Measurements from ENCODE around the gene MRGPRX2. TPM values are rescaled to one million over a fixed set of nuclear protein-coding genes. Genes with fewer than 3 reads are reported as not detected.

Gene MRGPRX2
- polyA plus RNA-seq, 1 of the 3 experiments (the other 2 are of a cell fraction): not detected

DNA sequence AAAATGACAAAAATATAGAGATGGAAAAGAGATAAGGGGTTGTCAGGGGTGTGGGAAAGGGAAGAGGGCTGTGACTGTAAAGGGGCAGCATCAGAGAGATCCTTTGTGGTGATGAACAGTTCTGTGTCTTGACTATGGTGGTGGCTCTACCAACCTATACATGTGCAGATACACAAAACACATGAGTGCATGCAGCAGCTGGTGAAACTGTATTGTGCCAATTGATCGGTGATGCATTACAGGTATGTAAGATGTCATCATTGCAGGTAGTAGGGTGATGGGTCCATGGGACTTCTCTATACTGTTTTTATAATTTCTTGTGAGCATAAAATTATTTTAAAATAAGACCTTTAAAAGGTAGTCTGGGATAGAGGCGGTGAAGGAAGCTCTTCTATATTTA, 32.3 kb upstream of the MRGPRX2 start:
- Histone ChIP-seq H3K4me3 (ENCODE audit: low read depth in 2 of 2, low read length in 1 of 2) (no peak overlapping the region), H4K20me1 (ENCODE audit: insufficient read depth) (no peaks in the 10 kb centered on the region), H3K4me2 (no peak overlapping the region), H3K9me3 (no peaks in the 10 kb centered on the region), H3K79me2 (ENCODE audit: insufficient read depth) (no peaks in the 10 kb centered on the region), H3K9ac (no peak overlapping the region), H3K36me3 (replicated peaks in 1 of 2; ENCODE audit: control insufficient read depth in 1 of 2, insufficient read depth in 2 of 2, low read length in 1 of 2) (no peaks in the 10 kb centered on the region), H2AFZ (ENCODE audit: low read depth) (no peak overlapping the region), H3F3A (replicated peaks; ENCODE audit: insufficient read depth) (no peaks in the 10 kb centered on the region), H3K27ac (ENCODE audit: low read depth in 2 of 2, low read length in 1 of 2) (no peak overlapping the region), H3K9me2 (no peaks in the 10 kb centered on the region), H3K27me3 (ENCODE audit: insufficient read depth) (peaks cover 6% of the 10 kb centered on the region; the same call in 1 of the 2 replicates), H3K4me1 (ENCODE audit: control insufficient read depth in 1 of 2, insufficient read depth in 2 of 2, low read depth in 1 of 2, low read length in 1 of 2) (no peaks in the 10 kb centered on the region)
- 94% methylated on average over 2 of the region's 2 CpGs for WGBS (ENCODE audit: low lambda C conversion rate)
- ChIA-PET POLR2A (no interaction called here), CTCF (interaction anchor here (1.0 to 1.5 kb wide), 3 partner anchors 15 to 22 kb away, joined by 3 to 5 read pairs (median 3); no protein-coding TSS in a partner anchor)
- no peak for DNase-seq
- TF ChIP-seq RCOR1 (IDR thresholded peaks at IDR 0.05; ENCODE audit: low read length): no peak
- no peak for TF ChIP-seq NFIC (IDR thresholded peaks at IDR 0.05; ENCODE audit: borderline replicate concordance)
- TF ChIP-seq, protein P1, sequence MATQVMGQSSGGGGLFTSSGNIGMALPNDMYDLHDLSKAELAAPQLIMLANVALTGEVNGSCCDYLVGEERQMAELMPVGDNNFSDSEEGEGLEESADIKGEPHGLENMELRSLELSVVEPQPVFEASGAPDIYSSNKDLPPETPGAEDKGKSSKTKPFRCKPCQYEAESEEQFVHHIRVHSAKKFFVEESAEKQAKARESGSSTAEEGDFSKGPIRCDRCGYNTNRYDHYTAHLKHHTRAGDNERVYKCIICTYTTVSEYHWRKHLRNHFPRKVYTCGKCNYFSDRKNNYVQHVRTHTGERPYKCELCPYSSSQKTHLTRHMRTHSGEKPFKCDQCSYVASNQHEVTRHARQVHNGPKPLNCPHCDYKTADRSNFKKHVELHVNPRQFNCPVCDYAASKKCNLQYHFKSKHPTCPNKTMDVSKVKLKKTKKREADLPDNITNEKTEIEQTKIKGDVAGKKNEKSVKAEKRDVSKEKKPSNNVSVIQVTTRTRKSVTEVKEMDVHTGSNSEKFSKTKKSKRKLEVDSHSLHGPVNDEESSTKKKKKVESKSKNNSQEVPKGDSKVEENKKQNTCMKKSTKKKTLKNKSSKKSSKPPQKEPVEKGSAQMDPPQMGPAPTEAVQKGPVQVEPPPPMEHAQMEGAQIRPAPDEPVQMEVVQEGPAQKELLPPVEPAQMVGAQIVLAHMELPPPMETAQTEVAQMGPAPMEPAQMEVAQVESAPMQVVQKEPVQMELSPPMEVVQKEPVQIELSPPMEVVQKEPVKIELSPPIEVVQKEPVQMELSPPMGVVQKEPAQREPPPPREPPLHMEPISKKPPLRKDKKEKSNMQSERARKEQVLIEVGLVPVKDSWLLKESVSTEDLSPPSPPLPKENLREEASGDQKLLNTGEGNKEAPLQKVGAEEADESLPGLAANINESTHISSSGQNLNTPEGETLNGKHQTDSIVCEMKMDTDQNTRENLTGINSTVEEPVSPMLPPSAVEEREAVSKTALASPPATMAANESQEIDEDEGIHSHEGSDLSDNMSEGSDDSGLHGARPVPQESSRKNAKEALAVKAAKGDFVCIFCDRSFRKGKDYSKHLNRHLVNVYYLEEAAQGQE (IDR thresholded peaks at IDR 0.05; ENCODE audit: low read depth, low read length): no peak
- TF ChIP-seq, protein P2, sequence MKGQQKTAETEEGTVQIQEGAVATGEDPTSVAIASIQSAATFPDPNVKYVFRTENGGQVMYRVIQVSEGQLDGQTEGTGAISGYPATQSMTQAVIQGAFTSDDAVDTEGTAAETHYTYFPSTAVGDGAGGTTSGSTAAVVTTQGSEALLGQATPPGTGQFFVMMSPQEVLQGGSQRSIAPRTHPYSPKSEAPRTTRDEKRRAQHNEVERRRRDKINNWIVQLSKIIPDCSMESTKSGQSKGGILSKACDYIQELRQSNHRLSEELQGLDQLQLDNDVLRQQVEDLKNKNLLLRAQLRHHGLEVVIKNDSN (IDR thresholded peaks at IDR 0.05; ENCODE audit: borderline replicate concordance, low read depth): no peak
- TF ChIP-seq EZH2phosphoT487 (IDR thresholded peaks at IDR 0.05; ENCODE audit: borderline replicate concordance, low read depth): no peak
- TF ChIP-seq, protein P3, sequence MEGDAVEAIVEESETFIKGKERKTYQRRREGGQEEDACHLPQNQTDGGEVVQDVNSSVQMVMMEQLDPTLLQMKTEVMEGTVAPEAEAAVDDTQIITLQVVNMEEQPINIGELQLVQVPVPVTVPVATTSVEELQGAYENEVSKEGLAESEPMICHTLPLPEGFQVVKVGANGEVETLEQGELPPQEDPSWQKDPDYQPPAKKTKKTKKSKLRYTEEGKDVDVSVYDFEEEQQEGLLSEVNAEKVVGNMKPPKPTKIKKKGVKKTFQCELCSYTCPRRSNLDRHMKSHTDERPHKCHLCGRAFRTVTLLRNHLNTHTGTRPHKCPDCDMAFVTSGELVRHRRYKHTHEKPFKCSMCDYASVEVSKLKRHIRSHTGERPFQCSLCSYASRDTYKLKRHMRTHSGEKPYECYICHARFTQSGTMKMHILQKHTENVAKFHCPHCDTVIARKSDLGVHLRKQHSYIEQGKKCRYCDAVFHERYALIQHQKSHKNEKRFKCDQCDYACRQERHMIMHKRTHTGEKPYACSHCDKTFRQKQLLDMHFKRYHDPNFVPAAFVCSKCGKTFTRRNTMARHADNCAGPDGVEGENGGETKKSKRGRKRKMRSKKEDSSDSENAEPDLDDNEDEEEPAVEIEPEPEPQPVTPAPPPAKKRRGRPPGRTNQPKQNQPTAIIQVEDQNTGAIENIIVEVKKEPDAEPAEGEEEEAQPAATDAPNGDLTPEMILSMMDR (IDR thresholded peaks at IDR 0.05): no peak
- no peak for TF ChIP-seq FOSL2 (IDR thresholded peaks at IDR 0.05; ENCODE audit: borderline replicate concordance, low read depth)
- TF ChIP-seq NRF1 (IDR thresholded peaks at IDR 0.05; ENCODE audit: low read depth, low read length): no peak
- TF ChIP-seq GABPA (IDR thresholded peaks at IDR 0.05; ENCODE audit: low read depth): no peak
- no peak for TF ChIP-seq MEF2A (IDR thresholded peaks at IDR 0.05; ENCODE audit: borderline replicate concordance, low read depth)
- TF ChIP-seq RXRA (IDR thresholded peaks at IDR 0.05; ENCODE audit: borderline replicate concordance, low read depth): no peak
- TF ChIP-seq SIN3A (IDR thresholded peaks at IDR 0.05; ENCODE audit: borderline replicate concordance, low read depth, low read length): no peak
- TF ChIP-seq, protein P4, sequence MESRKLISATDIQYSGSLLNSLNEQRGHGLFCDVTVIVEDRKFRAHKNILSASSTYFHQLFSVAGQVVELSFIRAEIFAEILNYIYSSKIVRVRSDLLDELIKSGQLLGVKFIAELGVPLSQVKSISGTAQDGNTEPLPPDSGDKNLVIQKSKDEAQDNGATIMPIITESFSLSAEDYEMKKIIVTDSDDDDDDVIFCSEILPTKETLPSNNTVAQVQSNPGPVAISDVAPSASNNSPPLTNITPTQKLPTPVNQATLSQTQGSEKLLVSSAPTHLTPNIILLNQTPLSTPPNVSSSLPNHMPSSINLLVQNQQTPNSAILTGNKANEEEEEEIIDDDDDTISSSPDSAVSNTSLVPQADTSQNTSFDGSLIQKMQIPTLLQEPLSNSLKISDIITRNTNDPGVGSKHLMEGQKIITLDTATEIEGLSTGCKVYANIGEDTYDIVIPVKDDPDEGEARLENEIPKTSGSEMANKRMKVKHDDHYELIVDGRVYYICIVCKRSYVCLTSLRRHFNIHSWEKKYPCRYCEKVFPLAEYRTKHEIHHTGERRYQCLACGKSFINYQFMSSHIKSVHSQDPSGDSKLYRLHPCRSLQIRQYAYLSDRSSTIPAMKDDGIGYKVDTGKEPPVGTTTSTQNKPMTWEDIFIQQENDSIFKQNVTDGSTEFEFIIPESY (IDR thresholded peaks at IDR 0.05; ENCODE audit: borderline replicate concordance, low read depth): no peak
- no peak for TF ChIP-seq JUND (IDR thresholded peaks at IDR 0.05)
- TF ChIP-seq, protein P5, sequence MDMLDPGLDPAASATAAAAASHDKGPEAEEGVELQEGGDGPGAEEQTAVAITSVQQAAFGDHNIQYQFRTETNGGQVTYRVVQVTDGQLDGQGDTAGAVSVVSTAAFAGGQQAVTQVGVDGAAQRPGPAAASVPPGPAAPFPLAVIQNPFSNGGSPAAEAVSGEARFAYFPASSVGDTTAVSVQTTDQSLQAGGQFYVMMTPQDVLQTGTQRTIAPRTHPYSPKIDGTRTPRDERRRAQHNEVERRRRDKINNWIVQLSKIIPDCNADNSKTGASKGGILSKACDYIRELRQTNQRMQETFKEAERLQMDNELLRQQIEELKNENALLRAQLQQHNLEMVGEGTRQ (IDR thresholded peaks at IDR 0.05; ENCODE audit: borderline replicate concordance, low read depth, low read length): no peak

Data from SK-N-SH (cell line).